ENCODE data around the gene PEX14.

PEX14 gene

GRCh38 chr1:10514490-10515235 is 39.9 kb downstream of the PEX14 start:
- Histone ChIP-seq H3K36me3 (peaks cover 0 to 5% (median 0%) of the 10 kb centered on the region in 11 experiments; a peak in 3 of 22 replicates), H3K27me3 (no peaks in the 10 kb centered on the region), H3K9me3 (replicated peaks in 1 of 11) (no peaks in the 10 kb centered on the region), H3K27ac (peak overlapping the region in 1 of 11 experiments; percentile 44; a peak in 1 of 22 replicates), H3K9ac (peak overlapping the region in 6 of 11 experiments; percentile 22 to 71 (median 50); a peak in 6 of 22 replicates), H3K4me3 (no peak overlapping the region), H3K4me1 (peaks cover 67 to 83% (median 75%) of the 10 kb centered on the region in 10 experiments), H3K4me2 (peak overlapping the region; percentile 64 to 91 (median 76)), H4K20me1 (peaks cover 60 to 100% (median 88%) of the 10 kb centered on the region in 11 experiments; a peak in 21 of 22 replicates)
- TF ChIP-seq Cebpa-rat (IDR thresholded peaks at IDR 0.05), result no peak

- Histone ChIP-seq H3K27me3 (no peaks in the 10 kb centered on the region), H3K9me3 (replicated peaks in 1 of 11) (no peaks in the 10 kb centered on the region), H4K20me1 (peaks cover 66 to 100% (median 93%) of the 10 kb centered on the region in 11 experiments; a peak in 21 of 22 replicates), H3K27ac (peak overlapping the region in 9 of 11 experiments; percentile 1 to 58 (median 37); a peak in 12 of 22 replicates), H3K36me3 (peaks cover 0 to 13% (median 6%) of the 10 kb centered on the region in 11 experiments; a peak in 6 of 22 replicates), H3K4me3 (peak overlapping the region in 1 of 10 experiments; percentile 17; a peak in 1 of 20 replicates), H3K4me2 (peak overlapping the region; percentile 64 to 91 (median 76)), H3K4me1 (peaks cover 59 to 76% (median 67%) of the 10 kb centered on the region in 10 experiments), H3K9ac (peak overlapping the region; percentile 31 to 71 (median 58); a peak in 17 of 22 replicates)
- TF ChIP-seq Cebpa-rat (IDR thresholded peaks at IDR 0.05), result no peak
These were observed 40.7 kb downstream of the PEX14 start for GRCh38 chr1:10515301-10515975.

GRCh38 chr1:10515976-10516750 is 41.4 kb downstream of the PEX14 start:
- no peak overlapping the region; a peak in 1 of 22 replicates for H3K27ac ChIP-seq
- TF ChIP-seq Cebpa-rat (IDR thresholded peaks at IDR 0.05), result no peak

GRCh38 chr1:10516925-10517676 is 42.4 kb downstream of the PEX14 start:
- H3K9me3 ChIP-seq (replicated peaks in 1 of 11), result no peaks in the 10 kb centered on the region
- no peak overlapping the region for H3K4me3 ChIP-seq
- H3K4me1 ChIP-seq, result peaks cover 42 to 59% (median 51%) of the 10 kb centered on the region in 10 experiments
- 0 out of 22 replicates have a peak overlapping the region, but pooled peaks of 1 of the 11 experiments have one; percentile 7 for H3K4me2 ChIP-seq
- no peak overlapping the region for H3K27ac ChIP-seq
- no peaks in the 10 kb centered on the region for H3K27me3 ChIP-seq
- TF ChIP-seq Cebpa-rat (IDR thresholded peaks at IDR 0.05), result no peak
- no peak overlapping the region for H3K9ac ChIP-seq
- H3K36me3 ChIP-seq, result peaks cover 0 to 23% (median 10%) of the 10 kb centered on the region in 11 experiments; a peak in 7 of 22 replicates
- peaks cover 70 to 100% (median 89%) of the 10 kb centered on the region in 11 experiments; a peak in 21 of 22 replicates for H4K20me1 ChIP-seq

More at GRCh38 chr1:10515976-10516750, 41.4 kb downstream of the PEX14 start:
- peaks cover 52 to 68% (median 60%) of the 10 kb centered on the region in 10 experiments for H3K4me1 ChIP-seq
- H3K4me3 ChIP-seq, result no peak overlapping the region
- peaks cover 67 to 100% (median 91%) of the 10 kb centered on the region in 11 experiments; a peak in 21 of 22 replicates for H4K20me1 ChIP-seq
- peaks cover 0 to 16% (median 8%) of the 10 kb centered on the region in 11 experiments; a peak in 6 of 22 replicates for H3K36me3 ChIP-seq
- H3K27me3 ChIP-seq, result no peaks in the 10 kb centered on the region
- peak overlapping the region in 3 of 11 experiments; percentile 50 to 66 (median 60); a peak in 2 of 22 replicates for H3K9ac ChIP-seq
- no peaks in the 10 kb centered on the region for H3K9me3 ChIP-seq (replicated peaks in 1 of 11)
- H3K4me2 ChIP-seq, result peak overlapping the region; percentile 64 to 91 (median 76)

GRCh38 chr1:10517677-10517982 is 42.9 kb downstream of the PEX14 start:
- H3K27ac ChIP-seq, result no peak overlapping the region
- H3K9me3 ChIP-seq (replicated peaks in 1 of 11), result no peaks in the 10 kb centered on the region

GRCh38 chr1:10519016-10519417 is 44.3 kb downstream of the PEX14 start:
- peaks cover 0 to 25% (median 13%) of the 10 kb centered on the region in 11 experiments; a peak in 7 of 22 replicates for H3K36me3 ChIP-seq
- H3K4me3 ChIP-seq, result no peak overlapping the region
- H3K4me1 ChIP-seq, result peaks cover 23 to 43% (median 36%) of the 10 kb centered on the region in 10 experiments
- H4K20me1 ChIP-seq, result peaks cover 68 to 99% (median 89%) of the 10 kb centered on the region in 11 experiments; a peak in 20 of 22 replicates
- no peak for TF ChIP-seq Cebpa-rat (IDR thresholded peaks at IDR 0.05)
- H3K9ac ChIP-seq, result no peak overlapping the region
- no peaks in the 10 kb centered on the region for H3K9me3 ChIP-seq (replicated peaks in 1 of 11)
- H3K27ac ChIP-seq, result no peak overlapping the region
- H3K4me2 ChIP-seq, result no peak overlapping the region
- no peaks in the 10 kb centered on the region for H3K27me3 ChIP-seq

More at GRCh38 chr1:10517677-10517982, 42.9 kb downstream of the PEX14 start:
- H3K4me1 ChIP-seq, result peaks cover 37 to 54% (median 45%) of the 10 kb centered on the region in 10 experiments
- H3K4me3 ChIP-seq, result no peak overlapping the region
- peak overlapping the region in 5 of 11 experiments; percentile 1 to 26 (median 4); a peak in 3 of 22 replicates for H3K4me2 ChIP-seq
- H3K9ac ChIP-seq, result no peak overlapping the region
- H3K27me3 ChIP-seq, result no peaks in the 10 kb centered on the region
- H4K20me1 ChIP-seq, result peaks cover 74 to 100% (median 92%) of the 10 kb centered on the region in 11 experiments; a peak in 21 of 22 replicates
- no peak for TF ChIP-seq Cebpa-rat (IDR thresholded peaks at IDR 0.05)
- H3K36me3 ChIP-seq, result peaks cover 0 to 23% (median 13%) of the 10 kb centered on the region in 11 experiments; a peak in 7 of 22 replicates

GRCh38 chr1:10520497-10520896 is 45.7 kb downstream of the PEX14 start:
- H3K4me3 ChIP-seq, result no peak overlapping the region

More at GRCh38 chr1:10520497-10520896, 45.7 kb downstream of the PEX14 start:
- H3K36me3 ChIP-seq, result peaks cover 0 to 34% (median 13%) of the 10 kb centered on the region in 11 experiments; a peak in 7 of 22 replicates
- TF ChIP-seq Cebpa-rat (IDR thresholded peaks at IDR 0.05), result no peak
- no peaks in the 10 kb centered on the region for H3K27me3 ChIP-seq
- H3K9ac ChIP-seq, result no peak overlapping the region
- peaks cover 8 to 29% (median 22%) of the 10 kb centered on the region in 10 experiments for H3K4me1 ChIP-seq
- H3K27ac ChIP-seq, result no peak overlapping the region
- H4K20me1 ChIP-seq, result peaks cover 58 to 95% (median 75%) of the 10 kb centered on the region in 11 experiments; a peak in 20 of 22 replicates
- H3K9me3 ChIP-seq (replicated peaks in 1 of 11), result no peaks in the 10 kb centered on the region
- no peak overlapping the region for H3K4me2 ChIP-seq

Measured in BLaER1 treated with 17β-estradiol and CSF1 and Interleukin-3, amounts not matched to agents 10 nM and 100 nM (cell line).